Measurements from ENCODE around the gene ZNF835. TPM values are rescaled to one million over a fixed set of nuclear protein-coding genes. Genes with fewer than 3 reads are reported as not detected.

Gene ZNF835
- polyA plus RNA-seq, 1 donor (not counting 4 experiments of a cell fraction or from before 2014, with no cell fraction given), result not detected

DNA sequence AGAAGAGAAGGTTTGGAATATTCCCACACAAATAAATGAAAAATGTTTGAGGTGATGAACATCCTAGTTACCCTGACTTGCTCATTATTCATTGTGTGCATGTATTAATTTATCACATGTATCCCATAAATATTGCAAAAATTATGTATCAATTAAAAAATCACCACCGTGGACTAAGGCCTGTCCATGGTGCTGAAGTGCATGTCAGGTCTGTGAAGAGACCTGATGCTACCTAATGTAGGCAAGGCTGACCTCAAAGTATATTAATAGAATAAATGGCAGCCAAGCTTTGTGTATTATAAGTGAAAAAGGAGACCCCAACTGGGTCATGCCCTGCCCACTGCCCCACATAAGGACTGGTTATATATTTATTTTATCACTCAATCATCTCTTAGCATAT, 34.4 kb upstream of the ZNF835 start:
- DNase-seq (ENCODE audit: low read depth, low spot score) (no peak), FAIRE-seq (no peak)
- Histone ChIP-seq H3K4me3 (ENCODE audit: control insufficient read depth in 2 of 3, extremely low read depth in 1 of 3, insufficient read depth in 2 of 3, low read depth in 1 of 3, low read length in 3 of 3) (no peak overlapping the region), H3K9me1 (ENCODE audit: control insufficient read depth, extremely low read depth, insufficient read depth, low read length) (no peaks in the 10 kb centered on the region), H3K4me2 (ENCODE audit: control insufficient read depth, extremely low read depth, insufficient read depth, low read depth, low read length) (no peak overlapping the region), H3K4me1 (ENCODE audit: control insufficient read depth, extremely low read depth, insufficient read depth, low read length) (no peaks in the 10 kb centered on the region), H2AFZ (ENCODE audit: control insufficient read depth, low read length) (no peak overlapping the region), H4K20me1 (ENCODE audit: control insufficient read depth, extremely low read depth, insufficient read depth, low read length) (no peaks in the 10 kb centered on the region), H3K27me3 (ENCODE audit: control insufficient read depth, extremely low read depth, insufficient read depth, low read length) (no peaks in the 10 kb centered on the region), H3K36me3 (ENCODE audit: control insufficient read depth in 2 of 2, extremely low read depth in 1 of 2, insufficient read depth in 2 of 2, low read length in 2 of 2) (no peaks in the 10 kb centered on the region), H3K27ac (ENCODE audit: control insufficient read depth, insufficient read depth, low read length) (no peak overlapping the region), H3K9ac (ENCODE audit: control insufficient read depth, extremely low read depth, insufficient read depth, low read length) (no peak overlapping the region), H3K9me3 (ENCODE audit: control insufficient read depth, low read depth, low read length) (peaks cover 4% of the 10 kb centered on the region), H3K79me2 (ENCODE audit: control insufficient read depth, insufficient read depth, low read length) (no peaks in the 10 kb centered on the region)
- no peak for TF ChIP-seq EZH2 (IDR thresholded peaks at IDR 0.05; ENCODE audit: low read length)
- TF ChIP-seq, protein P1, sequence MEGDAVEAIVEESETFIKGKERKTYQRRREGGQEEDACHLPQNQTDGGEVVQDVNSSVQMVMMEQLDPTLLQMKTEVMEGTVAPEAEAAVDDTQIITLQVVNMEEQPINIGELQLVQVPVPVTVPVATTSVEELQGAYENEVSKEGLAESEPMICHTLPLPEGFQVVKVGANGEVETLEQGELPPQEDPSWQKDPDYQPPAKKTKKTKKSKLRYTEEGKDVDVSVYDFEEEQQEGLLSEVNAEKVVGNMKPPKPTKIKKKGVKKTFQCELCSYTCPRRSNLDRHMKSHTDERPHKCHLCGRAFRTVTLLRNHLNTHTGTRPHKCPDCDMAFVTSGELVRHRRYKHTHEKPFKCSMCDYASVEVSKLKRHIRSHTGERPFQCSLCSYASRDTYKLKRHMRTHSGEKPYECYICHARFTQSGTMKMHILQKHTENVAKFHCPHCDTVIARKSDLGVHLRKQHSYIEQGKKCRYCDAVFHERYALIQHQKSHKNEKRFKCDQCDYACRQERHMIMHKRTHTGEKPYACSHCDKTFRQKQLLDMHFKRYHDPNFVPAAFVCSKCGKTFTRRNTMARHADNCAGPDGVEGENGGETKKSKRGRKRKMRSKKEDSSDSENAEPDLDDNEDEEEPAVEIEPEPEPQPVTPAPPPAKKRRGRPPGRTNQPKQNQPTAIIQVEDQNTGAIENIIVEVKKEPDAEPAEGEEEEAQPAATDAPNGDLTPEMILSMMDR (optimal IDR thresholded peaks at IDR 0.05 in 1 of 3, IDR thresholded peaks at IDR 0.05 in 1 of 3, conservative IDR thresholded peaks at IDR 0.05 in 1 of 3; ENCODE audit: extremely low read depth in 1 of 3, insufficient read depth in 2 of 3, low read length in 3 of 3), result no peak
- dilution Hi-C loops (cut with MboI; ENCODE audit: extremely low pct_ligation_motif_present, low sequenced_read_pairs), result no loop called here

GRCh38 chr19:56701895-56702294, 30.3 kb upstream of the ZNF835 start:
- FAIRE-seq, result no peak
- Histone ChIP-seq H3K9me1 (ENCODE audit: control insufficient read depth, extremely low read depth, insufficient read depth, low read length) (no peaks in the 10 kb centered on the region), H3K9ac (ENCODE audit: control insufficient read depth, extremely low read depth, insufficient read depth, low read length) (no peak overlapping the region), H3K79me2 (ENCODE audit: control insufficient read depth, insufficient read depth, low read length) (no peaks in the 10 kb centered on the region), H3K4me1 (ENCODE audit: control insufficient read depth, extremely low read depth, insufficient read depth, low read length) (no peaks in the 10 kb centered on the region), H2AFZ (ENCODE audit: control insufficient read depth, low read length) (no peak overlapping the region), H3K9me3 (ENCODE audit: control insufficient read depth, low read depth, low read length) (peaks cover 2% of the 10 kb centered on the region), H4K20me1 (ENCODE audit: control insufficient read depth, extremely low read depth, insufficient read depth, low read length) (no peaks in the 10 kb centered on the region), H3K27ac (ENCODE audit: control insufficient read depth, insufficient read depth, low read length) (no peak overlapping the region), H3K27me3 (ENCODE audit: control insufficient read depth, extremely low read depth, insufficient read depth, low read length) (no peaks in the 10 kb centered on the region), H3K36me3 (ENCODE audit: control insufficient read depth in 2 of 2, extremely low read depth in 1 of 2, insufficient read depth in 2 of 2, low read length in 2 of 2) (no peaks in the 10 kb centered on the region), H3K4me2 (ENCODE audit: control insufficient read depth, extremely low read depth, insufficient read depth, low read depth, low read length) (no peak overlapping the region), H3K4me3 (ENCODE audit: control insufficient read depth in 2 of 3, extremely low read depth in 1 of 3, insufficient read depth in 2 of 3, low read depth in 1 of 3, low read length in 3 of 3) (no peak overlapping the region)
- DNase-seq (ENCODE audit: low read depth, low spot score), result no peak
- TF ChIP-seq, protein P1 (optimal IDR thresholded peaks at IDR 0.05 in 1 of 3, IDR thresholded peaks at IDR 0.05 in 1 of 3, conservative IDR thresholded peaks at IDR 0.05 in 1 of 3; ENCODE audit: extremely low read depth in 1 of 3, insufficient read depth in 2 of 3, low read length in 3 of 3), result no peak
- no peak for TF ChIP-seq EZH2 (IDR thresholded peaks at IDR 0.05; ENCODE audit: low read length)
- dilution Hi-C loops (cut with MboI; ENCODE audit: extremely low pct_ligation_motif_present, low sequenced_read_pairs), result no loop called here

Measured in keratinocyte (primary cell).